Measurements from ENCODE around the gene SPATA31D3.
"Not testable (repeated sequence)": the region's sequence is repeated elsewhere in the genome, so short reads cannot be mapped to it uniquely, and the experiment has no call there.

Gene SPATA31D3

GRCh38 chr9:81943393-81943792 lies at the start of gene SPATA31D3:
TSS of gene SPATA31D3 (plus strand) at chr9:81943500. CDS start at chr9:81943586, 86 bp downstream.
- not testable (repeated sequence) for DNase-seq

GRCh38 chr9:81893929-81894328 lies 49.4 kb upstream of the SPATA31D3 start:
- DNase-seq, result no peak

- DNase-seq, result no peak
Measured at GRCh38 chr9:81894891-81895290, 48.4 kb upstream of the SPATA31D3 start.

- DNase-seq, result no peak
Measured at GRCh38 chr9:81896070-81896469, 47.2 kb upstream of the SPATA31D3 start.

GRCh38 chr9:81898851-81899250 lies 44.4 kb upstream of the SPATA31D3 start:
- DNase-seq, result no peak

GRCh38 chr9:81902196-81902595 lies 41.1 kb upstream of the SPATA31D3 start:
- DNase-seq, result no peak

GRCh38 chr9:81902626-81903025 lies 40.7 kb upstream of the SPATA31D3 start:
- DNase-seq, result no peak

- no peak for DNase-seq
Measured at GRCh38 chr9:81906671-81907070, 36.6 kb upstream of the SPATA31D3 start.

- no peak for DNase-seq
Measured at GRCh38 chr9:81912135-81912534, 31.2 kb upstream of the SPATA31D3 start.

GRCh38 chr9:81915801-81916505 lies 27.3 kb upstream of the SPATA31D3 start:
- DNase-seq, result no peak

GRCh38 chr9:81918507-81918906 lies 24.8 kb upstream of the SPATA31D3 start:
- not testable (repeated sequence) for DNase-seq

- not testable (repeated sequence) for DNase-seq
Measured at GRCh38 chr9:81928305-81928704, 15.0 kb upstream of the SPATA31D3 start, which contains the start of gene SPATA31D4. TSS of gene SPATA31D4 (plus strand) at chr9:81928428. CDS start at chr9:81928514, 86 bp downstream.

GRCh38 chr9:81930147-81930546 lies 13.2 kb upstream of the SPATA31D3 start:
- DNase-seq, result not testable (repeated sequence)

- not testable (repeated sequence) for DNase-seq
Measured at GRCh38 chr9:81933547-81933946, 9.8 kb upstream of the SPATA31D3 start.

- DNase-seq, result not testable (repeated sequence)
Measured at GRCh38 chr9:81948650-81949049, 5.3 kb downstream of the SPATA31D3 start.

GRCh38 chr9:81953096-81953495 lies 9.8 kb downstream of the SPATA31D3 start:
- DNase-seq, result no peak

GRCh38 chr9:81955625-81956024 lies 12.3 kb downstream of the SPATA31D3 start:
- DNase-seq, result no peak

- DNase-seq, result no peak
Measured at GRCh38 chr9:81964218-81965171, 21.2 kb downstream of the SPATA31D3 start.

GRCh38 chr9:81968026-81968425 lies 24.7 kb downstream of the SPATA31D3 start:
- no peak for DNase-seq

- no peak for DNase-seq
Measured at GRCh38 chr9:81969971-81970370, 26.7 kb downstream of the SPATA31D3 start.

GRCh38 chr9:81971727-81972126 lies 28.4 kb downstream of the SPATA31D3 start:
- no peak for DNase-seq

GRCh38 chr9:81974764-81975163 lies 31.5 kb downstream of the SPATA31D3 start:
- DNase-seq, result no peak

GRCh38 chr9:81976351-81976750 lies 33.1 kb downstream of the SPATA31D3 start:
- DNase-seq, result no peak

GRCh38 chr9:81979196-81979595 lies 35.9 kb downstream of the SPATA31D3 start:
- no peak for DNase-seq
